CD4-positive, alpha-beta T cell (primary cell): ENCODE results near the gene DTWD2. TPM values are rescaled to one million over a fixed set of nuclear protein-coding genes. Genes with fewer than 3 reads are reported as not detected.

Experiments
- ATAC-seq: fragments of 200-7000 bp; cut with Tn5 transposase; one replicate; pipeline ENCODE4 v1.10.0; 2022; ENCODE audit warnings: mild to moderate bottlenecking; ENCODE audit not compliant: poor library complexity
- CTCF ChIA-PET: fragments of 350-600 bp; sonication (Branson Sonifier 250); formaldehyde crosslinking; loops from one replicate; lab custom pipeline; 2021; ENCODE audit warnings: antibody characterized with exemption, inconsistent platforms; lab: Charles Lee
- POLR2A ChIA-PET: fragments of 350-600 bp; sonication (Branson Sonifier 250); formaldehyde crosslinking; loops from one replicate; lab custom pipeline; 2021; ENCODE audit warnings: antibody characterized with exemption, inconsistent platforms; lab: Charles Lee
- DNase-seq, 14 experiments: peaks; one replicate each; pipeline ENCODE4 v3.0.0-alpha.2; 2013 to 2020; ENCODE audit warnings: mixed read lengths in 2 of 14
- H3K27ac ChIP-seq, 2 donors: one replicate each; pipeline versions ENCODE4 v1.5.1 to v1.7.0; 2013; ENCODE audit warnings: low read length in 2 of 2, low read depth in 1 of 2, mild to moderate bottlenecking in 1 of 2
- H3K27me3 ChIP-seq, 2 experiments: 1 replicate in 1 of 2; 2 replicates in 1 of 2; pipeline versions ENCODE4 v1.6.1 to v1.7.0; 2013; ENCODE audit warnings: low read length in 2 of 2, control low read depth in 1 of 2, mild to moderate bottlenecking in 1 of 2, moderate library complexity in 1 of 2; ENCODE audit not compliant: insufficient read depth in 2 of 2, control insufficient read depth in 1 of 2
- H3K36me3 ChIP-seq: one replicate; pipeline ENCODE4 v1.6.1; 2013; ENCODE audit warnings: low read length, control low read depth; ENCODE audit not compliant: insufficient read depth
- H3K4me1 ChIP-seq: one replicate; pipeline ENCODE4 v1.6.1; 2013; ENCODE audit warnings: low read length, control low read depth; ENCODE audit not compliant: insufficient read depth
- H3K4me3 ChIP-seq: one replicate; pipeline ENCODE4 v1.5.1; 2013; ENCODE audit warnings: mild to moderate bottlenecking, low read length, moderate library complexity
- H3K9me3 ChIP-seq, 2 experiments: 1 replicate in 1 of 2; 2 replicates in 1 of 2; pipeline versions ENCODE4 v1.6.1 to v1.7.0; 2013; ENCODE audit warnings: low read length in 2 of 2, mild to moderate bottlenecking in 2 of 2, control low read depth in 1 of 2, moderate library complexity in 1 of 2; ENCODE audit not compliant: control insufficient read depth in 1 of 2, insufficient read depth in 1 of 2
- H3K27ac Mint-ChIP-seq: one replicate; pipeline ENCODE4 v1.8.0; 2020; ENCODE audit warnings: mixed read lengths
- H3K27me3 Mint-ChIP-seq: one replicate; pipeline ENCODE4 v1.8.0; 2021; ENCODE audit warnings: mixed read lengths
- H3K36me3 Mint-ChIP-seq: one replicate; pipeline ENCODE4 v1.8.0; 2021; ENCODE audit warnings: low read depth, mixed read lengths
- H3K4me1 Mint-ChIP-seq: one replicate; pipeline ENCODE4 v1.8.0; 2021; ENCODE audit warnings: low read depth, mixed read lengths
- H3K4me3 Mint-ChIP-seq: one replicate; pipeline ENCODE4 v1.8.0; 2020; ENCODE audit warnings: mild to moderate bottlenecking, mixed read lengths
- H3K9me3 Mint-ChIP-seq: one replicate; pipeline ENCODE4 v1.8.0; 2020; ENCODE audit warnings: mixed read lengths
- intact Hi-C, 2 experiments: fragments of 100-400 bp; cut with DNase I in 1 of 2; cut with micrococcal nuclease in 1 of 2; formaldehyde crosslinking; loops; one replicate each; pipeline versions ENCODE4 v1.15.1 to v1.9.0; 2023 to 2025; cut with DNase I, micrococcal nuclease
- total RNA-seq, 174 experiments: library from RNA in 2 of 174; stranded (reverse) in 2 of 174; gene quantifications; one replicate each; pipeline ENCODE4 v1.2.3 and lab custom pipeline; 2021 to 2026
- TF ChIP-seq, protein P1 (sequence below): fragments of 200-600 bp; IDR thresholded peaks from one replicate; pipeline ENCODE4 v1.8.0; 2022; ENCODE audit warnings: antibody characterized with exemption, mild to moderate bottlenecking

DTWD2 gene
- total RNA-seq, 2 experiments from 2014 or later: 2.1 to 2.3 TPM

DNA sequence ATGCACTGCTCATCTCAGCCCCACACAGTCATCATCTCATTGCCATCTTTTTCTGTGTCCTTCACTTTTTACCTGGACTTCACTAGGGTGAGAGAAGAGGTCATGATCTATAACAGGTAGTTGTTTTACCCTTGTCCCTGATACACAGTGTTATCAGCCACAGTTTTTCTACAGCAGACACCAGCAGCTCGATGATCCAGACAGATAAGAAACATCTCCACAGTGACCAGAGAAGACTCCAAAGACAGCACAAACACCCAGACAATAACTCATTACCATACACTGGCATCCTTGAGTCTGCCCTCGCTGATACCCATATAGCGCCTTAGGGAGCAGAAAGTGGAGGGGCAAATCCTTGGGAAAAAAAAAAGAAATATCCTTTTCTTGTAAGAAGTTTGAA is 194.1 kb downstream of the DTWD2 start:
- no peak for DNase-seq
- Mint-ChIP-seq H3K36me3 (no peaks in the 10 kb centered on the region), H3K9me3 (no peaks in the 10 kb centered on the region), H3K4me3 (no peak overlapping the region), H3K27ac (no peak overlapping the region), H3K27me3 (no peaks in the 10 kb centered on the region), H3K4me1 (no peaks in the 10 kb centered on the region)
- H3K4me3 ChIP-seq: no peak overlapping the region
- no peaks in the 10 kb centered on the region for H3K9me3 ChIP-seq
- no peak overlapping the region for H3K27ac ChIP-seq
- no peak for ATAC-seq
- ChIA-PET POLR2A (no interaction called here), CTCF (no interaction called here)
- H3K27me3 ChIP-seq: no peaks in the 10 kb centered on the region
- intact Hi-C loops: no loop called here
- TF ChIP-seq, protein P1, sequence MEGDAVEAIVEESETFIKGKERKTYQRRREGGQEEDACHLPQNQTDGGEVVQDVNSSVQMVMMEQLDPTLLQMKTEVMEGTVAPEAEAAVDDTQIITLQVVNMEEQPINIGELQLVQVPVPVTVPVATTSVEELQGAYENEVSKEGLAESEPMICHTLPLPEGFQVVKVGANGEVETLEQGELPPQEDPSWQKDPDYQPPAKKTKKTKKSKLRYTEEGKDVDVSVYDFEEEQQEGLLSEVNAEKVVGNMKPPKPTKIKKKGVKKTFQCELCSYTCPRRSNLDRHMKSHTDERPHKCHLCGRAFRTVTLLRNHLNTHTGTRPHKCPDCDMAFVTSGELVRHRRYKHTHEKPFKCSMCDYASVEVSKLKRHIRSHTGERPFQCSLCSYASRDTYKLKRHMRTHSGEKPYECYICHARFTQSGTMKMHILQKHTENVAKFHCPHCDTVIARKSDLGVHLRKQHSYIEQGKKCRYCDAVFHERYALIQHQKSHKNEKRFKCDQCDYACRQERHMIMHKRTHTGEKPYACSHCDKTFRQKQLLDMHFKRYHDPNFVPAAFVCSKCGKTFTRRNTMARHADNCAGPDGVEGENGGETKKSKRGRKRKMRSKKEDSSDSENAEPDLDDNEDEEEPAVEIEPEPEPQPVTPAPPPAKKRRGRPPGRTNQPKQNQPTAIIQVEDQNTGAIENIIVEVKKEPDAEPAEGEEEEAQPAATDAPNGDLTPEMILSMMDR: no peak
- H3K36me3 ChIP-seq: no peaks in the 10 kb centered on the region
- H3K4me1 ChIP-seq: no peaks in the 10 kb centered on the region

DNA sequence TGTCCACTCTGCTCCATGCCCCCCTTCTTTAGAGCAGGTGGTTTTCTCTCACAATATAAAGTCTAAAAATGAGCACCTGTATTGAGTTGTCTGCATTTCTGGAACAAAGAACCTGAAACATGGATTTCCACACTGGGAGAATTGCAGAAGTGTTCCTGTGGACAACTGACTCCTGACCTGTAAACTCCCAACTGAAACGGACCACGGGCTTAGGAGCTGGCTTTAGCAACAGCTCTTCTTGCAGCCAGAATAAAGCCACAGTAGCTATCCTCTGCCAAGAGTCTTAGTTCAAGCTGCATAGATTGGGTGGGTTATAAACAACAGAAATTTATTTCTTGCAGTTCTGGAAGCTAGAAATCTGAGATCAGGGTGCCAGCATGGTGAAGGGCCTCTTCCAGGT is 194.7 kb downstream of the DTWD2 start:
- TF ChIP-seq, protein P1: no peak
- H3K36me3 ChIP-seq: no peaks in the 10 kb centered on the region
- Mint-ChIP-seq H3K9me3 (no peaks in the 10 kb centered on the region), H3K4me1 (no peaks in the 10 kb centered on the region), H3K27me3 (no peaks in the 10 kb centered on the region), H3K4me3 (no peak overlapping the region), H3K36me3 (no peaks in the 10 kb centered on the region), H3K27ac (no peak overlapping the region)
- no peaks in the 10 kb centered on the region for H3K4me1 ChIP-seq
- no peak for ATAC-seq
- no peak for DNase-seq
- CTCF ChIA-PET: no interaction called here
- intact Hi-C loops: no loop called here
- POLR2A ChIA-PET: no interaction called here
- no peaks in the 10 kb centered on the region for H3K27me3 ChIP-seq
- no peak overlapping the region for H3K4me3 ChIP-seq
- H3K9me3 ChIP-seq: no peaks in the 10 kb centered on the region
- H3K27ac ChIP-seq: no peak overlapping the region

DNA sequence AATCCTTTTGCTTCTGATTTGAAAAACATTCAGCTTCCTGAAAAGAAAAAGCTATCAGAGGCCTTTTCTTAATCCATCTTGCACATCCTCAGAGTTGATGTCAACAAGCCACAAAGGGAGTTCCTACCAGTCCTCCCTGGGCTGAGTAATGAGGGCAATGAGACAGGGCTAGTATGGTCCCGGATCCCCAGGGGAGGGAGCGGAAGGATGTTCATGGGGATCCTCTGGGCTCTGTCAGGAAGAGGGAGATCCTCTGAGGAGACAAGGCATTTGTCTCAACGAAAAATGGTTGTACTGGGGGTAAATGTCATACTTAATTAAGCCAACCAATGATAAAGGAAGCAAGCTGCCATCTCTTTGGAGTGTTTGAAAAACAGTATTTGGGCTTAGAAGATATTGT is 195.3 kb downstream of the DTWD2 start:
- ChIA-PET POLR2A (interaction anchor here (0.7 kb wide), 1 partner anchor 258 kb away, joined by 3 read pairs; no protein-coding TSS in a partner anchor), CTCF (no interaction called here)
- no peak overlapping the region for H3K4me3 Mint-ChIP-seq
- Histone ChIP-seq H3K36me3 (no peaks in the 10 kb centered on the region), H3K4me3 (no peak overlapping the region), H3K4me1 (no peaks in the 10 kb centered on the region), H3K27me3 (no peaks in the 10 kb centered on the region), H3K27ac (no peak overlapping the region), H3K9me3 (no peaks in the 10 kb centered on the region)
- TF ChIP-seq, protein P1: no peak
- no peak for ATAC-seq
- no peaks in the 10 kb centered on the region for H3K36me3 Mint-ChIP-seq
- no peaks in the 10 kb centered on the region for H3K4me1 Mint-ChIP-seq
- peaks cover 4% of the 10 kb centered on the region for H3K27me3 Mint-ChIP-seq
- H3K27ac Mint-ChIP-seq: no peak overlapping the region
- intact Hi-C loops: no loop called here
- no peak for DNase-seq
- no peaks in the 10 kb centered on the region for H3K9me3 Mint-ChIP-seq
